GM12891 (cell line): ENCODE results near the gene FSCN2.

Experiments used
- PAX5 ChIP-seq: IDR thresholded peaks from 2 replicates; pipeline ENCODE4 v1.6.1; 2011; ENCODE audit warnings: low read length, moderate library complexity, mild to moderate bottlenecking; ENCODE audit not compliant: insufficient read depth, severe bottlenecking
- POLR2A ChIP-seq: IDR thresholded peaks from 2 replicates; pipeline ENCODE4 v1.6.1; 2011; ENCODE audit warnings: low read depth, low read length, control low read depth
- POLR2AphosphoS5 ChIP-seq: IDR thresholded peaks from 2 replicates; pipeline ENCODE4 v1.6.1; 2011; ENCODE audit warnings: low read depth, low read length, control low read depth
- POU2F2 ChIP-seq: IDR thresholded peaks from 2 replicates; pipeline ENCODE4 v1.6.1; 2011; ENCODE audit warnings: low read depth, mild to moderate bottlenecking, control low read depth, low read length, moderate library complexity
- TAF1 ChIP-seq: IDR thresholded peaks from 2 replicates; pipeline ENCODE4 v1.6.1; 2011; ENCODE audit warnings: low read depth, low read length, control low read depth

DNA sequence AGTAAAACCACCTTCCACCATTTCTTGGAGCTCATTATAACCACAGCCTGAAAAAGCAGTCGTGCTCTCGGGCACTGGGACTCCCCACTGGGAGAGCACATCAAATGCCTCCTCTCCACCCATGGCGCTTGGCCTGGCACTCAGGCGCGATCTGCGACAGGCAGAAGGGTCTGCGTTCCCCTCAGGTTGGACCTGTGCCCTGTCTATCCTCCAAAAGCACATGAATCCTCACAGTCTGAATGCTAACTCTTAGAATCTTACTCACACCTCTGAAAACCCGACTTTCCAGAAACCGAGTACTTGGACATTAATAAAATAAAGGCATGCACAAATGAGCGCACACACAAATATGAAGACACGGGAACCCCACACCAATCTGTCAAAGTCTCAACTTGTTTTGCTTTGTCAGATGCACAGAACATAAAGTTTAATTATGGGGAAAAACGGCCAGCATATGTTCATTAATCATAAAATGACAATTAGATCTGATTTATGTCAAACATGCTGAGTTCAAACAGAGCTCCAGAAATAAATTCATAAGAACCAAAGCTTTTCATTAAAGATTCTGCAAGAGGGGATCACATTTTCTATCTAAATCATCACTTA lies 44.5 kb downstream of the FSCN2 start:
- no peak for TF ChIP-seq POLR2AphosphoS5
- TF ChIP-seq TAF1: no peak
- no peak for TF ChIP-seq POLR2A
- no peak for TF ChIP-seq PAX5
- no peak for TF ChIP-seq POU2F2
